Measurements from ENCODE around the gene ADAM22.

ADAM22 gene

DNA sequence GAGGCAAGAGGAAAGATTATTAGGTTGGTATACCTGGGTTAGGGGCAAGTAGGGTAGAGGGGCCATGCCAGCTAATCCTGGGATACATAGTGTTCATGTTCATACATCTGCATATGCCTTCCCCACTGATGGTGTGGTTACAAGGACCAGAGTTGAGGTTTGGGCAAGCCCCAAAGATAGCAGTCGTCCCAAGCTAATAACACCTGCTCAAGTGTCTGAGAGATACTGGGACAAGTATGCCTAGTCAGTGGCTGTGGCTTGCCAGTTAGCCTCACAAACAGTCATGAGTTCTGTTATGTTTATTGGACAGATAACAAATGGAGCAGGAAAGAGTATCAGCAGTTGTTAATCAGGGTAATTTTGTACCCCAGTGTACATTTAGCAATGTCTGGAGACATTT, 139.6 kb downstream of the ADAM22 start:
- H3K14ac ChIP-seq (ENCODE audit: low read length), result no peak overlapping the region
- no peak overlapping the region for H3K4me3 ChIP-seq (ENCODE audit: low read depth, low read length)
- no peak overlapping the region for H2AK5ac ChIP-seq (ENCODE audit: low read length)
- no peak overlapping the region for H3K27ac ChIP-seq (ENCODE audit: low read depth, low read length)
- H3K4me2 ChIP-seq (ENCODE audit: low read length), result no peak overlapping the region
- no peak overlapping the region for H3K9ac ChIP-seq (ENCODE audit: low read length)
- no peaks in the 10 kb centered on the region for H3K9me3 ChIP-seq (ENCODE audit: insufficient read depth, low read depth, low read length)
- H4K12ac ChIP-seq (ENCODE audit: low read depth, low read length), result no peak overlapping the region
- no peak overlapping the region for H2BK12ac ChIP-seq (ENCODE audit: low read length)
- DNase-seq, result no peak
- no peak overlapping the region for H4K91ac ChIP-seq (ENCODE audit: low read depth, low read length)
- H2BK5ac ChIP-seq (ENCODE audit: low read depth, low read length, poor library complexity), result no peak overlapping the region
- no peak overlapping the region for H3K18ac ChIP-seq (ENCODE audit: low read length)
- H3K27me3 ChIP-seq (ENCODE audit: insufficient read depth, low read length), result no peaks in the 10 kb centered on the region
- no peaks in the 10 kb centered on the region for H3K36me3 ChIP-seq (ENCODE audit: control insufficient read depth in 1 of 2, insufficient read depth in 2 of 2, low read length in 2 of 2)
- no peak overlapping the region for H3K4ac ChIP-seq (ENCODE audit: low read depth, low read length)
- no peaks in the 10 kb centered on the region for H3K79me1 ChIP-seq (ENCODE audit: low read length)
- no CpG with 5 or more reads among the region's 1 CpG for WGBS (ENCODE audit: extremely low coverage, insufficient coverage, insufficient read length)
- H4K8ac ChIP-seq (ENCODE audit: low read depth, low read length), result no peak overlapping the region
- no peaks in the 10 kb centered on the region for H3K4me1 ChIP-seq (ENCODE audit: control insufficient read depth in 1 of 2, insufficient read depth in 2 of 2, low read length in 2 of 2)
- H2AFZ ChIP-seq (ENCODE audit: insufficient read depth, low read length, poor library complexity), result no peak overlapping the region
- no peak overlapping the region for H2BK120ac ChIP-seq (ENCODE audit: insufficient read depth, low read length, poor library complexity)
- H3K79me2 ChIP-seq (ENCODE audit: control insufficient read depth, insufficient read depth, low read length, poor library complexity), result no peaks in the 10 kb centered on the region
- H3K23ac ChIP-seq (ENCODE audit: low read length), result no peak overlapping the region

DNA sequence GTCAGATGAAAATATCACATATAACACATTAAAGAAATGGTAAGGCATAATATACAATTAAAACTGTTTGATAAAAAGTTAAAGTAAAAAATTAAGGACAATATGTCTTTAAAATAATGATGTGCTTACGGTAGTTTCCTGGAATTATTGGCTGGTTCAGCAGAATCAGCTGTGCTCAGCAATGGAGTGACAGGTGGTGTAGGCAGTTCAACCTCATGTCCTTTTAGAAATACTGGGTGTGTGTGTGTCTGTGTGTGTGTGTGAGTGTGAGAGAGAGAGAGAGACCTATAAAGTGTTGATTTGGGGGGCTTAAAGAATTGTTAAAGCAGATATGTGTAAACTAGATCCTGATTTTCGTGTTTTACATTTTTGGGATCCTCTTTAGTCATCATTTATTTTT, 141.2 kb downstream of the ADAM22 start:
- no peak for DNase-seq
- no peak overlapping the region for H3K9ac ChIP-seq (ENCODE audit: low read length)
- H2BK12ac ChIP-seq (ENCODE audit: low read length), result no peak overlapping the region
- no peak overlapping the region for H3K4me3 ChIP-seq (ENCODE audit: low read depth, low read length)
- H2BK5ac ChIP-seq (ENCODE audit: low read depth, low read length, poor library complexity), result no peak overlapping the region
- H3K79me2 ChIP-seq (ENCODE audit: control insufficient read depth, insufficient read depth, low read length, poor library complexity), result no peaks in the 10 kb centered on the region
- no peak overlapping the region for H2AK5ac ChIP-seq (ENCODE audit: low read length)
- no peaks in the 10 kb centered on the region for H3K9me3 ChIP-seq (ENCODE audit: insufficient read depth, low read depth, low read length)
- H4K91ac ChIP-seq (ENCODE audit: low read depth, low read length), result no peak overlapping the region
- H3K4me2 ChIP-seq (ENCODE audit: low read length), result no peak overlapping the region
- H3K27ac ChIP-seq (ENCODE audit: low read depth, low read length), result no peak overlapping the region
- H4K12ac ChIP-seq (ENCODE audit: low read depth, low read length), result no peak overlapping the region
- no peaks in the 10 kb centered on the region for H3K4me1 ChIP-seq (ENCODE audit: control insufficient read depth in 1 of 2, insufficient read depth in 2 of 2, low read length in 2 of 2)
- no peaks in the 10 kb centered on the region for H3K36me3 ChIP-seq (ENCODE audit: control insufficient read depth in 1 of 2, insufficient read depth in 2 of 2, low read length in 2 of 2)
- no peaks in the 10 kb centered on the region for H3K27me3 ChIP-seq (ENCODE audit: insufficient read depth, low read length)
- WGBS (ENCODE audit: extremely low coverage, insufficient coverage, insufficient read length), result no CpG with 5 or more reads among the region's 2 CpGs
- H3K14ac ChIP-seq (ENCODE audit: low read length), result no peak overlapping the region
- no peaks in the 10 kb centered on the region for H3K79me1 ChIP-seq (ENCODE audit: low read length)
- H3K4ac ChIP-seq (ENCODE audit: low read depth, low read length), result no peak overlapping the region
- no peak overlapping the region for H2BK120ac ChIP-seq (ENCODE audit: insufficient read depth, low read length, poor library complexity)
- H3K23ac ChIP-seq (ENCODE audit: low read length), result no peak overlapping the region
- H4K8ac ChIP-seq (ENCODE audit: low read depth, low read length), result no peak overlapping the region
- no peak overlapping the region for H2AFZ ChIP-seq (ENCODE audit: insufficient read depth, low read length, poor library complexity)
- H3K18ac ChIP-seq (ENCODE audit: low read length), result no peak overlapping the region

DNA sequence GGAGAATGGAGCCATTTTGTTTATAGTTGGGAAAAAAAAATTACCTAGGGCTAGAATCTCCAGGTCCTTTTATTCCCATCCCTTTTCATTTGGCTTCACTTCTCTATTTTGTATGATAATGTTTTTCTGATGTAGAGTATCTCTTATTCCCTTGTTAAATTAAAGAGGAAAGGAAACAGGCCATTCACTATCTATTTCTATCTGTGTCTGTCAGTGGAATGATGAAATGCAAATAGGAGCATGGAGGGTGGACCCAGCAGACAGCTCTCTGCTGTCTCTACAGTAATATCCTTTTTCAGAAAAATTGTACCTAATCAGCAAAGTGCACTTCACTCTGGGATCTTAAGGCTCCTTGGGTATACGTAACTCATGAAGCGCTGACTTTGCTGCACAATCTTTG, 149.8 kb downstream of the ADAM22 start:
- H3K79me1 ChIP-seq (ENCODE audit: low read length), result no peaks in the 10 kb centered on the region
- no peaks in the 10 kb centered on the region for H3K27me3 ChIP-seq (ENCODE audit: insufficient read depth, low read length)
- no peak overlapping the region for H3K27ac ChIP-seq (ENCODE audit: low read depth, low read length)
- no peak overlapping the region for H3K4ac ChIP-seq (ENCODE audit: low read depth, low read length)
- H2AFZ ChIP-seq (ENCODE audit: insufficient read depth, low read length, poor library complexity), result no peak overlapping the region
- H3K36me3 ChIP-seq (ENCODE audit: control insufficient read depth in 1 of 2, insufficient read depth in 2 of 2, low read length in 2 of 2), result no peaks in the 10 kb centered on the region
- H2AK5ac ChIP-seq (ENCODE audit: low read length), result no peak overlapping the region
- no peak overlapping the region for H3K23ac ChIP-seq (ENCODE audit: low read length)
- H4K12ac ChIP-seq (ENCODE audit: low read depth, low read length), result no peak overlapping the region
- no peak overlapping the region for H3K14ac ChIP-seq (ENCODE audit: low read length)
- WGBS (ENCODE audit: extremely low coverage, insufficient coverage, insufficient read length), result no CpG with 5 or more reads among the region's 2 CpGs
- no peaks in the 10 kb centered on the region for H3K9me3 ChIP-seq (ENCODE audit: insufficient read depth, low read depth, low read length)
- H4K8ac ChIP-seq (ENCODE audit: low read depth, low read length), result no peak overlapping the region
- H3K18ac ChIP-seq (ENCODE audit: low read length), result no peak overlapping the region
- no peaks in the 10 kb centered on the region for H3K79me2 ChIP-seq (ENCODE audit: control insufficient read depth, insufficient read depth, low read length, poor library complexity)
- no peak for DNase-seq
- no peak overlapping the region for H3K4me3 ChIP-seq (ENCODE audit: low read depth, low read length)
- no peak overlapping the region for H4K91ac ChIP-seq (ENCODE audit: low read depth, low read length)
- H3K9ac ChIP-seq (ENCODE audit: low read length), result no peak overlapping the region
- H2BK12ac ChIP-seq (ENCODE audit: low read length), result no peak overlapping the region
- no peak overlapping the region for H2BK120ac ChIP-seq (ENCODE audit: insufficient read depth, low read length, poor library complexity)
- no peak overlapping the region for H2BK5ac ChIP-seq (ENCODE audit: low read depth, low read length, poor library complexity)
- H3K4me1 ChIP-seq (ENCODE audit: control insufficient read depth in 1 of 2, insufficient read depth in 2 of 2, low read length in 2 of 2), result no peaks in the 10 kb centered on the region
- H3K4me2 ChIP-seq (ENCODE audit: low read length), result no peak overlapping the region

DNA sequence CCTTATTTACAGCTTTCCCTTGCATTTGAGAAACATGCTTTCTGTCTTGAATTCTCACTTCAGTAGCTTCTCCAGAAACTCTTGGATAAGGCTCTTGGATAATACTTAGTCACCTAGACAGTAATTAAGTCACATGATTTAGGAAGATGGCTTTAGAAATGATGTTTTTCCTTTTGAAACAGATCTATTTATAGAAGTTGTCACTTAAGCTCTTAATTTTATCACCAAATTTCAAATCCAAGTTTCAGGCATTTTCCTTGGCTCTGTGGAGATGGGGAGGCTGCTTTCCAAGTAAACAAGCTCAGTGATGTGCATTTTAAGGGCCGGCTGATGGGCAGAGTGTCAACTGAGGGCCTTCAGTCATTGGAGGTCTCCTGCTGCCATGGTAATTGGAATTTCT, 155.5 kb downstream of the ADAM22 start:
- Histone ChIP-seq H4K8ac (ENCODE audit: low read depth, low read length) (no peak overlapping the region), H3K14ac (ENCODE audit: low read length) (no peak overlapping the region), H4K12ac (ENCODE audit: low read depth, low read length) (no peak overlapping the region), H3K79me2 (ENCODE audit: control insufficient read depth, insufficient read depth, low read length, poor library complexity) (no peaks in the 10 kb centered on the region), H3K4me2 (ENCODE audit: low read length) (no peak overlapping the region), H4K91ac (ENCODE audit: low read depth, low read length) (no peak overlapping the region), H3K18ac (ENCODE audit: low read length) (no peak overlapping the region), H3K9me3 (ENCODE audit: insufficient read depth, low read depth, low read length) (no peaks in the 10 kb centered on the region), H2AK5ac (ENCODE audit: low read length) (no peak overlapping the region), H3K9ac (ENCODE audit: low read length) (no peak overlapping the region), H3K36me3 (ENCODE audit: control insufficient read depth in 1 of 2, insufficient read depth in 2 of 2, low read length in 2 of 2) (no peaks in the 10 kb centered on the region), H3K4me1 (ENCODE audit: control insufficient read depth in 1 of 2, insufficient read depth in 2 of 2, low read length in 2 of 2) (no peaks in the 10 kb centered on the region), H2AFZ (ENCODE audit: insufficient read depth, low read length, poor library complexity) (no peak overlapping the region), H3K79me1 (ENCODE audit: low read length) (no peaks in the 10 kb centered on the region), H2BK12ac (ENCODE audit: low read length) (no peak overlapping the region), H2BK5ac (ENCODE audit: low read depth, low read length, poor library complexity) (no peak overlapping the region), H3K27me3 (ENCODE audit: insufficient read depth, low read length) (no peaks in the 10 kb centered on the region), H3K27ac (ENCODE audit: low read depth, low read length) (no peak overlapping the region), H3K4ac (ENCODE audit: low read depth, low read length) (no peak overlapping the region), H2BK120ac (ENCODE audit: insufficient read depth, low read length, poor library complexity) (no peak overlapping the region), H3K23ac (ENCODE audit: low read length) (no peak overlapping the region), H3K4me3 (ENCODE audit: low read depth, low read length) (no peak overlapping the region)
- DNase-seq, result no peak
- WGBS (ENCODE audit: extremely low coverage, insufficient coverage, insufficient read length), result no CpG with 5 or more reads among the region's 1 CpG
